B cell (primary cell): ENCODE results near the gene KCNQ2. TPM values are rescaled to one million over a fixed set of nuclear protein-coding genes. Genes with fewer than 3 reads are reported as not detected.

Experiments
- ATAC-seq: fragments of 200-7000 bp; cut with Tn5 transposase; one replicate; pipeline ENCODE4 v1.10.0; 2021; ENCODE audit warnings: low read depth, mild to moderate bottlenecking, moderate number of reproducible peaks, moderate library complexity
- CTCF ChIA-PET: fragments of 350-600 bp; sonication (Branson Sonifier 250); formaldehyde crosslinking; loops from one replicate; lab custom pipeline; 2021; ENCODE audit warnings: antibody characterized with exemption, inconsistent platforms; lab: Charles Lee
- POLR2A ChIA-PET: fragments of 350-600 bp; sonication (Branson Sonifier 250); formaldehyde crosslinking; loops from one replicate; lab custom pipeline; 2021; ENCODE audit warnings: antibody characterized with exemption; lab: Charles Lee
- DNase-seq: peaks from one replicate; pipeline ENCODE4 v3.0.0; 2013
- H2AFZ ChIP-seq: 2 replicates; pipeline ENCODE4 v1.6.1; 2012; ENCODE audit warnings: mild to moderate bottlenecking, low read depth, low read length; ENCODE audit not compliant: insufficient read depth, poor library complexity, severe bottlenecking
- H3K27ac ChIP-seq, 2 donors: 1 replicate in 1 of 2; 2 replicates in 1 of 2; pipeline ENCODE4 v1.5.1; 2012 to 2013; ENCODE audit warnings: low read length in 2 of 2, mild to moderate bottlenecking in 2 of 2, moderate library complexity in 1 of 2
- H3K27me3 ChIP-seq, 4 experiments: fragments of 200-600 bp in 1 of 4; sonication (generic) in 1 of 4; replicated peaks in 1 of 4; 1 replicate in 2 of 4; 2 replicates in 2 of 4; pipeline versions ENCODE4 v1.6.1 to v1.7.0; 2013 to 2016; ENCODE audit warnings: low read length in 3 of 4, mild to moderate bottlenecking in 2 of 4, mixed read lengths in 1 of 4, moderate library complexity in 1 of 4; ENCODE audit not compliant: insufficient read depth in 4 of 4, control insufficient read depth in 3 of 4; ENCODE audit errors: control extremely low read depth in 1 of 4
- H3K36me3 ChIP-seq, 2 experiments: replicated peaks in 1 of 2; 1 replicate in 1 of 2; 2 replicates in 1 of 2; pipeline versions ENCODE4 v1.6.1 to v1.7.1; 2013; ENCODE audit warnings: low read length in 1 of 2; ENCODE audit not compliant: insufficient read depth in 2 of 2, control insufficient read depth in 1 of 2; ENCODE audit errors: control extremely low read depth in 1 of 2, extremely low read depth in 1 of 2
- H3K4me1 ChIP-seq, 2 donors: fragments of 200-600 bp in 1 of 2; sonication (generic) in 1 of 2; 1 replicate in 1 of 2; 2 replicates in 1 of 2; pipeline versions ENCODE4 v1.5.1 to v1.6.1; 2013 to 2017; ENCODE audit warnings: low read length in 2 of 2; ENCODE audit not compliant: control insufficient read depth in 2 of 2, insufficient read depth in 2 of 2
- H3K4me2 ChIP-seq: replicated peaks from 2 replicates; pipeline ENCODE3; 2012; ENCODE audit warnings: mild to moderate bottlenecking, low read depth, low read length; ENCODE audit not compliant: poor library complexity, severe bottlenecking
- H3K4me3 ChIP-seq, 5 experiments: fragments of 200-600 bp in 1 of 5; sonication (generic) in 1 of 5; 1 replicate in 3 of 5; 2 replicates in 2 of 5; pipeline versions ENCODE4 v1.5.1 to v1.7.0; 2011 to 2016; ENCODE audit warnings: low read length in 4 of 5, mild to moderate bottlenecking in 4 of 5, low read depth in 2 of 5, control low read depth in 1 of 5, moderate library complexity in 1 of 5; ENCODE audit not compliant: insufficient read depth in 1 of 5; ENCODE audit errors: control extremely low read depth in 1 of 5, extremely low read depth in 1 of 5
- H3K79me2 ChIP-seq: fragments of 200-600 bp; sonication (generic); one replicate; pipeline ENCODE4 v1.6.0; 2016; ENCODE audit warnings: low read length; ENCODE audit not compliant: control insufficient read depth, insufficient read depth
- H3K9ac ChIP-seq: fragments of 200-600 bp; sonication (generic); 2 replicates; pipeline ENCODE4 v1.6.1; 2017; ENCODE audit warnings: mild to moderate bottlenecking, low read length, moderate library complexity
- H3K9me3 ChIP-seq, 3 donors: one replicate each; pipeline versions ENCODE4 v1.6.1 to v1.7.1; 2013; ENCODE audit warnings: low read length in 2 of 3; ENCODE audit not compliant: control insufficient read depth in 2 of 3, insufficient read depth in 1 of 3; ENCODE audit errors: control extremely low read depth in 1 of 3
- H4K20me1 ChIP-seq: 2 replicates; pipeline ENCODE4 v1.6.0; 2012; ENCODE audit warnings: mild to moderate bottlenecking, low read length; ENCODE audit not compliant: insufficient read depth, control insufficient read depth, poor library complexity, severe bottlenecking
- H3K27ac Mint-ChIP-seq: one replicate; pipeline ENCODE4 v1.8.0; 2021; ENCODE audit warnings: mixed read lengths
- H3K27me3 Mint-ChIP-seq: one replicate; pipeline ENCODE4 v1.8.0; 2021; ENCODE audit warnings: mixed read lengths
- H3K4me1 Mint-ChIP-seq: one replicate; pipeline ENCODE4 v1.8.0; 2021; ENCODE audit warnings: mixed read lengths
- H3K4me3 Mint-ChIP-seq: one replicate; pipeline ENCODE4 v1.8.0; 2021; ENCODE audit warnings: mixed read lengths
- H3K9me3 Mint-ChIP-seq: one replicate; pipeline ENCODE4 v1.8.0; 2022; ENCODE audit warnings: mixed read lengths; ENCODE audit not compliant: insufficient read depth
- CTCF ChIP-seq: fragments of 200-600 bp; IDR thresholded peaks from one replicate; pipeline ENCODE4 v1.8.0; 2022; ENCODE audit warnings: antibody characterized with exemption, mild to moderate bottlenecking
- EZH2 ChIP-seq: IDR thresholded peaks from 2 replicates; pipeline ENCODE4 v1.6.1; 2012; ENCODE audit warnings: borderline replicate concordance, low read depth, mild to moderate bottlenecking, moderate library complexity, low read length; ENCODE audit not compliant: insufficient read depth, poor library complexity, severe bottlenecking
- WGBS: methylation state at CpG from one replicate; pipeline ENCODE4 v1.1.5; 2013; ENCODE audit warnings: missing lambda C conversion rate; ENCODE audit not compliant: insufficient coverage; 5-methylcytosine and 5-hydroxymethylcytosine counted together
- intact Hi-C: fragments of 100-400 bp; cut with micrococcal nuclease; formaldehyde crosslinking; loops from one replicate; pipeline ENCODE4 v1.10.0; 2022
- polyA plus RNA-seq: library from polyadenylated mRNA; depleted of rRNA; stranded (reverse); fragments of >200 nt; gene quantifications from 2 replicates; pipeline ENCODE4 v1.2.3, GENCODE V29; 2012
- total RNA-seq, 2 donors: library from RNA; stranded (reverse); fragments of 120-200 nt in 1 of 2; gene quantifications; 1 replicate in 1 of 2; 2 replicates in 1 of 2; pipeline versions ENCODE4 v1.2.3 to v1.2.4, GENCODE V29; 2013 to 2022

KCNQ2 gene
- total and polyA plus RNA-seq, 2 donors (not counting 1 experiment from before 2014, with no cell fraction given) = 0.12 TPM; not detected in 1

GRCh38 chr20:63370618-63371187 lies 101.8 kb downstream of the KCNQ2 start:
- Histone ChIP-seq H2AFZ (no peak overlapping the region), H3K27ac (no peak overlapping the region)
- POLR2A ChIA-PET = interaction anchor here (0.6 kb wide), 1 partner anchor 43 kb away, joined by 4 read pairs; no protein-coding TSS in a partner anchor

More at GRCh38 chr20:63370618-63371187, 101.8 kb downstream of the KCNQ2 start:
- no peaks in the 10 kb centered on the region for H3K4me1 Mint-ChIP-seq
- H3K79me2 ChIP-seq = no peaks in the 10 kb centered on the region
- H3K27me3 Mint-ChIP-seq = peaks cover 4% of the 10 kb centered on the region
- H3K9ac ChIP-seq = no peak overlapping the region
- peaks cover 0 to 2% (median 0%) of the 10 kb centered on the region in 4 experiments for H3K27me3 ChIP-seq
- H3K4me1 ChIP-seq = no peaks in the 10 kb centered on the region
- no peak overlapping the region for H3K4me3 ChIP-seq
- no peaks in the 10 kb centered on the region for H4K20me1 ChIP-seq
- no peak for ATAC-seq
- no peaks in the 10 kb centered on the region for H3K9me3 ChIP-seq
- intact Hi-C loops = no loop called here
- no peaks in the 10 kb centered on the region for H3K9me3 Mint-ChIP-seq
- no peak for DNase-seq
- H3K4me2 ChIP-seq = no peak overlapping the region
- no peaks in the 10 kb centered on the region for H3K36me3 ChIP-seq
- no peak overlapping the region for H3K4me3 Mint-ChIP-seq
- no peak overlapping the region for H3K27ac Mint-ChIP-seq
- 66% methylated on average over 14 of the region's 21 CpGs for WGBS
- TF ChIP-seq CTCF (no peak), EZH2 (no peak)
- CTCF ChIA-PET = no interaction called here
